ENCODE measurements around the gene LAIR1. TPM values are rescaled to one million over a fixed set of nuclear protein-coding genes. Genes with fewer than 3 reads are reported as not detected.
A peak's percentile ranks its signal among the peaks of the same experiment; 100 is the strongest.
"Not testable (repeated sequence)": the region's sequence is repeated elsewhere in the genome, so short reads cannot be mapped to it uniquely, and the experiment has no call there.

Gene LAIR1
- total RNA-seq, 1 donor from 2014 or later = 63.8 TPM

DNA sequence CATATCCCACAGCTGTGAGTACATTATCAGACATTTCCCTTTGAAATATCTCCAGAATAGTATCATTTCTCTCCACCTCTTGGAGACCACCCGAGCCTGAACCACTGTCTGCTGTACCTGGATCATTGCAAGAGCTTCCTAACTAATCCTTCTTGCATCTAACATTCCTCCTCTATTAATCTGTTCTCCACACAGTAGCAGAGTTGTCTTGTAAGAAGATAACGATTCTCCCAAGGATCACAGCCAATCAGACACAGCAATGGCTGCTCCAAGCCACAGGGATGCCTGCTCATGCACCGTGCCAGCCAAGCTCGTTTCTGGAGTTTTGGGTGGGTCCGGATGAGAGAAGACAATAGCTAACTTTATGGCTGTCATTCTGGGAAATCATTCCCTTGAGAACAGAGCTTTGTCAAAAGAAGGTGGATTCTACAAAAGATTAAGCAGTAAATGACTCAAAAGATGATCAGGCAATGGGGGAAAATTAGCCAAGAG, 14.5 kb upstream of the LAIR1 start:
- DNase-seq (ENCODE audit: low spot score) = no peak

DNA sequence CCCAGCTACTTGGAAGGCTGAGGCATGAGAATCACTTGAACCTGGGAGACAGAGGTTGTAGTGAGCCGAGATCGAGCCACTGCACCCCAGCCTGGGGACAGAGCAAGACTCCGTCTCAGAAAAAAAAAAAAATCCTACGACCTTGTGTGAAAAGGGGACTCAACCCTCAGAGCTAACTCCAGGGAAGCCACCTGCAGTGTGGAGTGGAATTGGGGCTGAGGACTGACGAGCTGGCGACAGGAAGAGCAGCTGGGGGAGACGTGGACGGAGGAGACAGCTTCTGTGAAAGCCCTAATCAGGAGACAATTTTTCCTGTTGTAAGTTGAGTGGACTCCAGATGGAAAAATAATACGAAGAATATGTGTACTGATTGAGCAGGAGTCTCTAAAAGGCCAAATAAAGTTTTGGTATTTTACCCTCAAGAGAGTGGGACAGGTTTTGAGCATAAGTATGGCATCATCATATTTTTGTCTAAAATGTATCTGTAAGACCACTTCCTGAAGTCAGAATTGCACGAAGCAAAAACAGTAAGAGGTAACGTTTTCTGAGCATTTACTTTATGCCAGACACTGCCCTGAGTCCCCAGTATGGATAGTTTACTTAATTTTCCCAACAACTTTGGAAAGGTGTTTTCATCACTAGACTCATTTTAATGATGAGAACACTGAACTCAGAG, 12.0 kb upstream of the LAIR1 start:
- DNase-seq (ENCODE audit: low spot score) = no peak

DNA sequence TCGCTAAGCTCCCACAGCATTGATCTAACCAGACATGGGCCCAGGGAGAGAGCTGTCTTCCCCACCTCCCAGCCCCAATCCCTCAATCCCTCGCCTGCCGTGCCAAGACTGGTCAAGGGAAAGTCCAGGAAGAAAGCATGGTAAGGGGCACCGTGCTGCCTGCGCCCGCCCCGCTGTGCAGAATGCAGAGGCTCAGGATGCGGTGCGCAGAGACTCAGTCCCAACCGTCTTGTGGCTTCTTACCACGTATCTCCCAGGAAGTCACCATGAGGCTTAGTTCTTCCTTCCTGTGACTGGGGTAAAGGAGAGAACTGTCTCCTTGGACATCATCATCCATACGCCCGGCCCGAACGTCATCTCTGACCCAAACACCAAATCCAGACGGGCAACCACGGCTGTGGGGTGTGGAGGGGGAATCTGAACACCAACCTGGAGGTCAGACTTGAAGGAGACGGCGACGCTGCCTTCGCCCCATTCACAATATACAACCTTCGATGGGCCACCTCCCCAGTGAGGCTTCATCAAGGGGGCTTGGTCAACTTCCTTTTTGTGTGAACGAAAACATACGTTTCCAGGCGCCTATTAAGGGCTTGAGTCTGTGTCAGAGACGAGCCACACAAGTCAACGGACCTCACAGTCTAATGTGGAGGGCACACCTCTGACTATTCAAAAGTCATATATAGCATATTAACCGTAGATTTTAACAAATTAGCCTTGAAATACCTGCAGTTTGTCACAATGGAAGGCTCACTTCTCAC, 10.6 kb upstream of the LAIR1 start:
- not testable (repeated sequence) for DNase-seq (ENCODE audit: low spot score)

DNA sequence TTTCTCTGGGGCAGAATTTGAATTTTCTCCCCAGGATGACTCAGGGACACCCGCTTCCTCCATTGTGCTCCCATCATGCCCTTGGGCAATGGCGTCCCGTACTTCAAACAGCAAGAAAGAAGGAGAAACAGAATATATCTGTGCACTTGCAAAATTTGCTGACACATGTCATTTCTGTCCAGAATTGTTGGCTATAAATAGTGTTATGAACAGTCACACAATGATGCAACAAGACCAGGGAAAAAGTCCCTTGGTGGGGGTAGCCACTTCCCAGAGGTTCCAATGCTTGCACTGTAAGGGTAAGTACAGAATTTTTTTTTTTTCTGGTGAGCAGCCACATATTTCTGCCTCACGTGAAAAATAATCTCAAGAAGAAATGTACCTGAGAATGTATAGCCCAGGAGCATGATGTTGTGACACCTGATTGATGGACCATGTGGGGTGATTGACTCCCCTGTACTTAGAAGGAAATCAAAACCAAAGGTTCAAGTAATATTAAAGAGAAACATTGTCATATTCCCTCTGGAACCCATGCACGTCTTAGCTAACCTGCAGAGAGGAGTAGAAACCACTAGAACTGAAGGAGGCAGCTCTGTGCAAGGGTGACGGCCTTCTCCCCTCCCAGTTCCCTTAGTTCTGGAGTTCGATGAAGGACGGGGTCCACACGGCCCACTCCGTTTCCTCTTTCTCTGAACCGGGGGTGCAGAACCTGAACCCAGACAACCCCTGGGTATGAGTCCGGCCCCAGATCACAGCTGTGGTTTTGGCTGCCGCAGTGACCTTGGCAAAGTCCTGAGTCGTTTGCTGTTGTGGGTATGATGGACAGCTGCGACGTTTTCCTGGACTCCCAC, 9.3 kb upstream of the LAIR1 start:
- no peak for DNase-seq (ENCODE audit: low spot score)

DNA sequence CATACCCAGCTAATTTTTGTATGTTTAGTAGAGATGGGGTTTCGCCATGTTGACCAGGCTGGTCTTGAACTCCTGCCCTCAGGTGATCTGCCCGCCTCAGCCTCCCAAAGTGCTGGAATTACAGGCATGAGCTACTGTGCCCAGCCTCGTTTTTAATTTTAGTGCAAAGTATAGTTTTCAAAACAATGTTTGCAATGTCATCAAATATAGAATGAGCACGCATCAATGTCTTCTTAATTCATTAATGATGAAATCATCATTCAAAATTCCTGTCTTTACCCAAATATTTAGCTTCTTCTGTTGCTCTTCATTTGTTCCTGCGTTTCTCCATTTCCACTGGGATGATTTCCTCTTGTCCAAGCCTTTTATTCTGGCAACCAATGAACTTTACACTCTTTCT, 6.7 kb upstream of the LAIR1 start:
- not testable (repeated sequence) for DNase-seq (ENCODE audit: low spot score)

DNA sequence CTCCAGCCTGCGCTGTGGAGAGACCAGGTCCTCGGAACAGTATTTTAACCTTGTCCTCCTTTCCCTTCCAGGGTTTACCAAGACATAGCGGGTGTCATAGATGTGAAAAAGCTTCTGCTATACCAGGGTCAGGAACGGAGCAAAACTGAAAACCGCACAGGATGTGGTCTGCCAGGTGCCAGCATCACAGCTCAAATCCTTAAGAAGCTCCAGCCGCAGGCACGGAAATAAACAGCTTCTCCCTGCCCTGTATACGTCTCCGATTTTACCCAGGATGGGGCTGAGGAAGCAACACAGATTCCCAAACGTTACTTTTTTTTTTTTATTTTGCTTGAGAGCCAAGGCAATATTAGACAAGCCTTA, 5.7 kb upstream of the LAIR1 start:
- DNase-seq (ENCODE audit: low spot score) = not testable (repeated sequence)

DNA sequence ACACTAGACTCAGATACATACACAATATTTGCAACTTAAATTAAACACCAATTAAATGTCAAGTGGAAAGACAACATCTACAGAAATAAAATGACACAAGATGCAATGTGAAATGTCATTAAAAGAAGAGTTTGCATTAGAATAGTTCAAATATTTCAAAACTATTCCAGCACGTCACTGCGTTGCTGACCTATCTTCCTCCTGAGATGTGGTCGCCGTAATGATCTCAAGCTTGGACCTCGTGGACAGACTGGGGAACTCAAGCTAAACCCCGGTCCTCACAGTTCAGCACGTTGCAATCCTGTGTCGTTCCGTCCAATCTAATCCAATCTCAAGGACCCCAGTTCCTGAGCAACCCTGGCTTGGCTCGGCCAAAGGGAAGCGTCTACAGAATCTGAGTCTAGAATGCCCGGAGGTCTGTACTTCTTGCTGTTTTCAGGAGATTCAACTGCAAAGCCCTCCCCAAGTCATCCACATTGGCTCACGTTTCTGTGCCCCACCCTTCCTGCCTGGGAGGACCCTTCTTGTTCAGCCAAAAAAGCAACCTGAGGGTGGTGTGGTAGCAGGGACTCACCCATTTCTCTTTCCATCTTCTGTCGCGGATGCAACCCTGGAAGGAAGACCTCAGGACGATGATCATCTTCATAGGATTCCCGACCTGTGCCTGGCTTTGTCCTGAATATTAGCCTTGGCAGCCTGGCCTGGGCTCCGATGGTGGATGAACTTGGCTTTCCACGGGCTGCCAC, 5.1 kb upstream of the LAIR1 start:
- DNase-seq (ENCODE audit: low spot score) = not testable (repeated sequence)

DNA sequence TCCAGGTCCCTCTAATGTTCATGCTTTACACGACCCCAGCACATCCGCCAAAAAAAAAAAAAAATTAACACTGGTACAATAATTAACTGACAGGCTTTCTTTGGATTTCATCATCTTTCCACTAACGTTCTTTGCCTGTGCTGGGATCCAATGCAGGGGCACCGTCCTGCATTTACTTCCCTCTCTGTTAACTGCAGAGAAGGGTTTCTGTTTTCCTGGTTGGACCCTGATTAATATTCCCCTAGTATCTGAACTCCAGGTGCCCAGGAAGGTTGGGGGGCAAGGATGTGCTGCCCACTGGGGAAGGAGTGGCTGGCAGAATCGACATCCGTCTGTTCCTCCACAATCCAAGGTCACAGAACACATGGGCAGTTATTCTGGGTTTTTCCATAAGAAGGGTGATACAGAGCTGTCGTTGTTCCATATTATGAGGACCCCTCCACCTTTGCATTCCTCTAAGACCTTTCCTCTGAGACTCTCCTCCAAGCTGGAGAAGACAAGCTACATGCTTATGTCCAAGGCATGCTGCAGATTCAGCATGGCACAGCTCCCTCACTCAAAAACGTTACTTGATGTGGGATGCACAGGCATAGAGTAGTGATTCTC, 4.5 kb upstream of the LAIR1 start:
- no peak for DNase-seq (ENCODE audit: low spot score)

DNA sequence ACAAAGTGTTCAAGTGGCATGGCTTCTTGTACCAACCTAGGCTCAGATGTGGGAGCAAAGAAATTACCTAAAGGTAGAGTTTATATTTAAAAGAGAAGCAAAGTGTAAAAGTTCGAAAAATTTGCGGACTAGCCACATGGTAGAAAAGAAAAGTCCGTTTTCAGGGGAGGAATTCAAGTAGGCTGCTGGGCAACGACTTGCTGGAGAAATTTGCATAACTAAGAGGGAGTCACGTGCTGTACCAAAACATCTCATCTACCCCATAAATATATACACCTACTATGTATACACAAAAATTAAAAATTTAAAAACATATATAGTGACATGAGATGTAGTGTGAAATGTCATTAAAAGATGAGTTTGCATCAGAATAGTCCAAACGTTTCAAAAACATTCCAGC, 2.1 kb upstream of the LAIR1 start:
- no peak for DNase-seq (ENCODE audit: low spot score)

DNA sequence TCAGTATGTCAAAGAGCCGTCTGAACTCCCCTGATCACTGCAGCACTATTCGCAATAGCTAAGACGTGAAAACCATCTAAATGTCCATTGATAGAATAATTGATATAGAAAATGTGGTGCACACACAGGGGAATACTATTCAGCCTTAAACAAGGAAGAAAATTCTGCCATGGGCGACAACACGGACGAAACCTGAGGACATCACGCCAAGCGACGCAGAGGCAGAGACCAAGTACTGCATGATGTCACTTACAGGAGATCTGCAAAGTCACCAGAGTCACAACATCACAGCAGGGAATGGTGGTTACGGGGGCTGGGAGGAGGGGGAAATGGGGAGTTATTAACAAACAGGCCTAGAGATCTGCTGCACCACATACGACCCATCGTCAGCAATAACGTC, 1.1 kb upstream of the LAIR1 start:
- DNase-seq (ENCODE audit: low spot score) = not testable (repeated sequence)

DNA sequence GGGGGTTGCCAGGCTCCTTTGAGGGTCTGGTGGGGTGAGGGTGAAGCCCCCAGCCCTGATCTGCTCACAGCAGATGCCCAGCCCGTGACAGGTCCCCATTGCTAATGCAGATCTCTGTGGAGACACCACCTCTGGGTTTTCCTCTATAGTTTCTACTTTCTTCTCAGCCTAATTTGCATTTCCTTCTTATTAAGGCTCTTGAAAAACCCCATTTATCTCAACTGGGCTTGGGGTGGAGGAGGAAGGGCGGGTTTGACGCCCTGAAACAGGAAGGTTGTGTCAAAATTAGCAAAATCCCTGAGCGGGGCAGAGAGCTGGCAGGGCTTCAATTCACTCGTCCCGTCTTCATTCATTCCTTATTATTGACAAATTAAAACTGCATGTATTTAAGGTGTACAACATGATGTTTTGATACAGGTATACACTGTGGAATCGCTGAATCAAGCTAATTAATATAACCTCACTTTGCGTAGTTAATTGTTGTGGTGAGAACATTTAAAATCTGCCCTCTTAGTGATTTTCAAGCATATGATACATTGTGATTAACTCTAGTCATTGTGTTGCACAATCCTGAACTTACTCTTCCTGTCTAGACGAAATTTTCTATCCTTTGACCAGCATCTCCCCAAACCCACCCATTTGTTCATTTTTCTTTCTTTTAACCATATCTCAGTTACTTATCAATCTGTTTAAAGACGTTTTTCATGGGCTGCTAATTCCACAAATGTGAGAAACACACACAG, 2.9 kb downstream of the LAIR1 start:
- not testable (repeated sequence) for DNase-seq (ENCODE audit: low spot score)

DNA sequence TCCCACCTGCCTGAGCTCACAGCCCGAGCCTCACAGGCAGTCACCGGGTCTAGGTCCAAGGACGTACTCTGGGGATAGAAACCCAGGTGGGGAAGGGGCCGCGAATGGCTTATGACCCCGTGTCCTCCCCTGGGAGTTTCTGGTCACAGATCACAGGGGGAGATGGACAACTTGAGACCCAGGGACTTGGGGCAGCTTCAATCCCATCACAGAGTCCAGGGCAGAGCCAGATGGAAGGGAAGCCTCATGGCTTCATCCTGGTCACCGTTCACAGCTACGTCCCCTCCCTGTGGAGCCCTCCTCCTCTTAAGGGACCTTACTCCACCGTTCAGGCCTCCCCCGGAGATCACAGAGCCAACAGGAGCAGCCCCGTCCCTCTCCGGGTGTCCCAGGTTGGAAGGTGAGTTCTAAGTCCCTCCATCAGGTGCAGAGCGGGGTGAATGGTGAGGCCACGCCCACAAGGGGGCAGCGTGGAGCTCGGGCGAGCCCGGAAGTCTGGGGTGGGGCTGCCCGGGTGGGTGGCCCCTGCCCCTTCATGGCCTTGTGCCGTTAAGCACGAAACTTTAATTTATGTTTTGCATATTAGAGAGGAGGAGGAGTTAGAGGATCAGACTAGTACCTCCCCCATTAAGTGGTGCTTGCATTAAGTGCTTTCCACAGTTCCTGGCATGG, 5.4 kb downstream of the LAIR1 start:
- DNase-seq (ENCODE audit: low spot score) = peak; percentile 83

DNA sequence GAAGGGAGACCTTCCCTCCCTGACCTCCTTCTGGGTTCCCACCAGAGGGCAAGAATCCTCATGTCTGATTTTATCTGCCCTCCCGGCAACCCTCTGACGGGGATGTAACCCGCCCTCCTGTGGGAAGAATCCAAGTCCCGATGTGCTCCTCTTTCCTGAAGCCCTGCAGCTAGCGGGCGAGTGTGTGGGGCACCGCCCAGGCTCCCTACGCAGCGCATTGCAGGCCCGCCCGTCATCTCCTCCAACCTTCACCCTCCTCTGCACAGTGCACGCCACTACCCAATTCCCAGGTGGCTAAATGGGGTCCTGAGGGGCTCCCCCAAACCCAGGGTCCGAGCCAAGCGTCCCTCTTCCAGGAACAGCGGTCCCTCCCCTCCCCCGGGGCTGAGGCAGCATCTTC, 7.3 kb downstream of the LAIR1 start:
- no peak for DNase-seq (ENCODE audit: low spot score)

DNA sequence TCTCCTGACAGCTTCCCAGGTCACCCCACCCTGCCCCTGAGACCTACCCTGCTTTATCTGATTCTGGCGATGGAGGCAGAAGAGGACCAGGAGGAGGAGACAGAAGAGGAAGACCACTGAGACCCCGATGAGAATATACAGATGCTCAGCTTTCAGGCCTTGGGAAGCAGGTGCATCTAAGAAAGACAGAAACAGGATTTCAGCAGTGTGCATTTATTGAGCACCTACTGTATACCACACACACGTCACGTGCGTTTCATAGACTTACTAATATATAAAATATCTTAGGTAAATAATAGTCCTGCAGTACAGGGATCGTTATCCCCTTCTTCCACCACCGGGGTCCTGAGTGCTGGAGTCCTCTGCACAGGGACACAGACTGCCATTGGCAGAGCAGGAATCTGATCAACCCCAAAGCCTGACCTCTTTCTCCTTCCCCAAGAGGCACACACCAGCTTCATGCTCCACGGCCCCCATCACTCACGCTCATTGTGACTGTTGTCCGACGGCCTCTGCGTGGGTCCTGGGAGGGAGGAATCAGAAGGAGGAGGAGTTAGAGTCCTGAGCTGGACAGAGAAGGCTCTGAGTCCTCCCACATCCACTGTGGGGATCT, 8.2 kb downstream of the LAIR1 start:
- no peak for DNase-seq (ENCODE audit: low spot score)

DNA sequence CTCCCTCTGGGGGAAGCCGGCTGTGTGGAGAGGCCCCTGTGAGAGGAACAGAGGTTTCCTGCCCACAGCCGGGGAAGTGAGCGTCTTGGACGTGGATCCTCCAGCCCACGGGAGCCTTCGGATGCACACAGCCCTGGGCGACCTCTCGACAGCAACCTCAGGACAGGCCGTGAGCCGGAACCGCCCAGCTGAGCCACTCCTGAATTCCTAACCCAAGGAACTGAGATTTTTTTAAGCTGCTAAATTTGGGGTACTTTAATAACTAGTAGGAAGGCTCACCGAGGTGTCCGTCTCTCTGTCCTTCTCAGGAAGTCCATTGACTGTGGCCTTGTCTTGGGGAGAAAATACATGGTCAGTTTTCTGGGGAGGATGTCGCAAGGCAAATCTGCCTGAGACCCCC, 9.1 kb downstream of the LAIR1 start:
- DNase-seq (ENCODE audit: low spot score) = no peak

DNA sequence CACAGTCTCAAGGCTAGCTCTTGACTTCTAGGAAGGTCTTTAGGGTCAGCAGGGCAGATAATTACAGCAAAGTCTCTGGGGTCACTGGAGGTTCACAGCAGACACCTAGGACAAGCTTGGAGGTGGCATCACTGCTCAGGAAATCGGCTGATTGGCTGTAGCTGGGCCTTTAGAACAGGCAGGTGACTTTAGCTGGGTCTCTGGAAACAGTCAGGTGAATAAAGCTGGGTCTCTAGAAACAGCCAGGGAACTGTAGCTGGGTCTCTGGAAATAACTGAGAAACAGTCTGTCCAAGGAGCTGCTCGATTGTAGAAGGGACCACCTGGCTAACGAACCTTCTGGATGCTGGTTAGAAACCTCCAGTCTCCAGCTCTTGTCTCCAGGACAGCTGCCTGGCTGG, 10.0 kb downstream of the LAIR1 start:
- no peak for DNase-seq (ENCODE audit: low spot score)

DNA sequence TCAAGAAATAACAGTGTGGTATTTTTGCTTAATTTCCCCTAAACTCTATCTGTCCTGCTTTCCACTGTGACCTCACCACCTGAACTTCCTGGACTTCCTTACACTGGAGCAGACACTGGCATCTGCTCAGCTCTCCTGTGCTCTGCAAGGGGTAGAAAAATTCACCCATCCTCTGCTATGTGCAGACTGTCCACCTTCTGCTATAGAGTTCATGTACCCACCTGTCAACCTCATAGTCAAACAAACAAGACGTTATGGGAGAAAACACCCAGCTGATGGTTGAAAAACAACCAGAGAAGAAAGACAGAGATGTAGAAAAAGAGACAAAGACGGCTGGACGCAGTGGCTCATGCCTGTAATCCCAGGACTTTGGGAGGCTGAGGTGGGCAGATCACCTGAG, 12.2 kb downstream of the LAIR1 start:
- DNase-seq (ENCODE audit: low spot score) = no peak

DNA sequence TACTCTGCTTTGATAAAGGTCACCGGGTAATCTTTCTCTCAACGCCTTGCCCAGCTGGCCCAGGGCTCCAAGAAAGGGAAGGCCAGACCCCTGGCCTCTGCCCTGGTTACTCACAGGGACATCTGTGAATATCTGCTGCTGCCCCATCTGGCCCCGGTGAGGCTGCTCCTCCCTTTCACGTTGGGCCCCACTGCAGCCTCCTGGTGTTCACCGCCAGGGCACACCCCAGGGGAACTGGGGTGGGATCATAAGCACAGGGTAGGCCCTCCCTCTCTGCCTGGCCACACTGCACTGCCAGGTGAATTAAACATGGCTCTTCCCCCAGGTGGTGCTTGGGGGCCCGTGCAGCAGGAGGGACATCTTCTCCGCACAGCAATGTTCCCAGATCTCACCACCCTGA, 12.7 kb downstream of the LAIR1 start:
- no peak for DNase-seq (ENCODE audit: low spot score)

DNA sequence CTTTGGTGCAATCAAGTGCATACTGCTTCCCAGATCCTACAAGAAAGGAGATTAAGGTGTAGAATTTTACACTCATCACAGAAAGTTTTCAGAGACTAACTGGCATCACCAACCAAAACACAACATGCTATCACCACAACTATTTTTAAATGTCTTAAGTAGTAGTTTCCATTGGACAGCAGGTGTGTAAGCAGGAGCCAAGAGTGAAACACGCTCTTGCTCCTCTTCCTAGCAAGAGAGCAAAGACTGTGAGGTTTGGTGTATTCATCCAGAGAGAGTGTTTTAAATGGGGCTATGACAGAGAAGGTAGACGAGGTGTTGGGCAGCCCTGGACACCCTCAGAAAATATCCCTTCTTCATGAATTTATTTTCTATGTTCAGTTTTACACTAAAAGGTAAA, 13.3 kb downstream of the LAIR1 start:
- DNase-seq (ENCODE audit: low spot score) = no peak
